Activated T-cell treated with anti-CD3 and anti-CD28 coated beads for 4 hours (primary cell): Measurements from ENCODE around the gene ATP11B.

ENCODE experiments used
- DNase-seq: peaks from one replicate; pipeline ENCODE4 v3.0.0-alpha.2; 2020

Gene ATP11B

DNA sequence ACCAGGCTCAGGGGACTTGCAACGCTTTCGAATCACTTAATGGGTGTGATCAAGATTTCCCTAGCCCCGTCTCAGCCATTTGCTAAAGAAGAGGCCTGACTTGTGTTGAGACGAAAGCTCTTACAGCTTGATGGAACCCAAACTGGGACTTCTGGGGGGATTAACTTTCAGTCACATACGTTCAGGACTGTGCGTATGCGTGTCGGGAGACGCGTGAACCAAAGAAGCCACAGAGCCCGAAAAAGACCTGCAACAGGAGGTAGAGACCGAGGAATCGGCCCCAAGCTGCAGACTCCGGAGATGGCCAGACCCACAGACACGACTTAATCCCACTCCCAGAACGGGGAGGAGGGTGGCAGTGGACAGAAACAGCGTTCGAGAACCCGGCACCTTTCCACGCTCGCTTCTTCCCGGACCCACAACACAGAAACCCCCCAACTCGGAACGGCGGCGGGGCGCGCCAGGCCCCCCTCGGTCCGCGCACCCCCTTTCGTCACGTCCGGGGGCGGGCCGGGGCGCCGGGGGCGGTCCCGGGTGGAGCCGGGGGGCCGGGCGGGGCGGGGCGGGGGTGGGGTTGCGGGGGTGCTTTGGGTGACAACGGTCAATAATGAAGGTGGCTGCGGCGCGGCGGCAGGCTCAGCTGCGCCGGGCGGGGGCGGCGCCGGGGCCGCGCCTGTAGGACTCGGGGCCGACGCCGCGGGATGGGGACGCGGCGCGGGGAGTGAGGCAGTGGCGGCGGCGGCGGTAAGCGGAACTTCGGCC, at the start of gene ATP11B:
TSS of gene ATP11B (plus strand) at position 604 of the 762 bp plus-strand sequence. CDS start 256 bp downstream, outside the sequence.
- peak; percentile 71 for DNase-seq

DNA sequence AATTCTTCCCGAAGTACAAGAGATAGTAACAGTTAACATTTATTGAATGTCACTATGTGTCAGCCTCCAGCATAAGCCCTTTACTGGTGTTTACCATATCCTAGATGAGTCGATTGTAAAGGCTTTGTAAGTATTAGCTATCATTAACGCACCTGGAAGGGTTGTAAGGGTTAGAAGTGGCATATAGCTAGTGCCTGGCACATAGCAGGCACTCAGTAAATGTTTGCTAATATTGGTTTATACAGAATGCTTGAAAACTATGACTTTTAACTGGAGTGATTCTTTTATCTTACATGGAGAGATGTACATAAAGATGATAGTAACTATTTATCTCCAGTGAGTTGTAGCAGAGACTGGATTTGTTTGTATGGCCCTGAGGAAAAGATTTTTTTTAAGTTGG, 46.3 kb upstream of the ATP11B start:
- no peak for DNase-seq

DNA sequence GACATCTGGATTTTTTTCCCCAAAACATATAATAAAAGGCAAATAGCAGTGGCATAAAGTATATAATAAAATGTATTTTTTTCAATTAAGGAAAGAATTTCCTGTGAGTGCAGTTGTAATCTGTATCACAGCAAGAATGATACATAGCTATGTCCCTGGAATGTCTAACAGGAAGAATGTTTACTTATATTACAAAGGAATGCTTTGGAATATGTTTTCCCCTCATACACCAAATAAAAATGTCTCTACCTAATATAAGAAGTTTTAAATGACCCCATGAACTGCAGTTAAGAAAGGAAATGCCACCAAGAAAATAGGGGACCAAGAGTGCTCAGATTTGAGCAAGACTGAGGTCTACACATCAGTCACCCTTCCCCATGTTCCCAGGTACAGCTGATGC, 38.0 kb upstream of the ATP11B start:
- no peak for DNase-seq

DNA sequence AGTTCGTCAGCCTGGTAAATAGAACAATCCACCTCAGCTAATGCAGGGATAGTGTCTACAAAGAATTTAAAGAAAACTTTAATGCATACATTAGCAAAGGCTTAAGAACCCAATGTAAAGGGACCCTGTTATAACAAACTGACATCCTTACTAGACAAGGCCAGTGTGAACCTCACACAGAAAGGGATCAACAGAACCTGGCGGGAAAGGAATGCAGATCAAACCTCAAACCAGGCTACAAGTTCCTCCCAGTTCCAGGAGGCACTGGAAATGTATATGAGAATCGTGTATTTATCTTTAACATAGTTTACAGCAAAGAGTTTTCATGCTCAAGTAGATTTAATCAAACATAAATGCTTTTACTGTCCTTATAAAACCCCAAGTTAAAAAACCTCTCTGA, 37.6 kb upstream of the ATP11B start:
- DNase-seq, result no peak

DNA sequence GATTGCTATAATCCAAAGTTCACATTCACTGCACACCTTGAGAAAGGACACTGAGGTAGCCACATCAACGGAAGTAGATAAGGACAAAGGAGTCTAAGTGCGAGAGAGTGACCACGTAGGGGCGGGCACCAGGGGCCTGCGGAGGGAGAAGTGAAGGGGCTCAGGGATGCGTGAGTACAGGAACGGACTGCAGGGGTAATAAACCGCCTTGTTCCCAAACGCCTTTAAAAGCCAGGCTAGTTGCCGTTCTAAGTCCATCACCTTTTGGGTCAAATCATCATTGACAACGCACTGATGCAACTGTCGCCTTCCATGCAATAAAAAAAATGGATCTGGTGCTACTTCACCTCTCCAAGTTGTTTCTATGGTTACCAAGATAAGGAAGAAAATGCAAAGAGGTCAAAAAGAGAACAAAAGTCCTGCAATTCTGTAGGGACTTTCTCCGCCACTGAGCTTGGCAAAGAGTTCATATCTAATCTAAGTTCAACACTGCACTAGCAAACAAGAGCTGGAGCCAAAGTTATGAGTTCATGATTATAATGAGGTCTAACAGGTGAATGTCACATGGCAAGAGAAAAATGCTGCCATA, 32.6 kb upstream of the ATP11B start:
- DNase-seq, result no peak

DNA sequence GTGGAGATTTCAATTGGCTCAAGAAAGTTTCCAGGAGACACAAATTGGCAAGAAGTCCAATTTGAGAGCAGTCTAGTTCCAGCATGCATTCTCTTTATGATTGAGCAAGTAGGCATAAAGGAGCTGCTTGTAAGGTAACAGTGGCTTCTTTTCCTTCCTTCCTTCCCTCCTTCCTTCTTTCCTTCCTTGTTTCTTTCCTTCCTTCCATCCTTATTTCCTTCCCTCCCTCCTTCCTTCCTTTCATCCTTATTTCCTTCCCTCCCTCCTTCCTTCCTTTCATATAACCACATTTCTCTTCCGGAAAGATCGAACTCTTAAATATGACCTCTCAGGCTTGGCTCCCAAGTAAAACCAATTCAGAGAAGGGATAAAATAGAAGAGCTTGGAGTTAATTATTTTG, 29.4 kb upstream of the ATP11B start:
- no peak for DNase-seq

DNA sequence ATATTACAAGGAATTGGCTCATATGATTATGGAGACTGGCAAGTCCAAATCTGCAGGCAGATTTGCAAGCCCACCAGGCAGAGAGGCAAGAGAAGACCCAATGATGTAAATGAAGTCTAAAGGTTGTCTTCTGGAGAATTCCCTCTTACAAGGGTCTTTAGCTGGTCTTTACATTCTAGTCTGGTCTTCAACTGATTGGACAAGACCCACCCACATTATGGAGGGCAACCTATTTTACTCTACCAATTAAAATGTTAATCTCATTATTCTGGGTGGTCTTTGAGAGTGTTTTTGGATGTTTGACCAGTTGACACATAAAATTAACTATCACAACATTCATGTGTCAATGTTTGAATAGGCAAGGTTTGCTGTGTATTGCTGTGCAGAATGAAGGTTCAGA, 28.0 kb upstream of the ATP11B start:
- no peak for DNase-seq

DNA sequence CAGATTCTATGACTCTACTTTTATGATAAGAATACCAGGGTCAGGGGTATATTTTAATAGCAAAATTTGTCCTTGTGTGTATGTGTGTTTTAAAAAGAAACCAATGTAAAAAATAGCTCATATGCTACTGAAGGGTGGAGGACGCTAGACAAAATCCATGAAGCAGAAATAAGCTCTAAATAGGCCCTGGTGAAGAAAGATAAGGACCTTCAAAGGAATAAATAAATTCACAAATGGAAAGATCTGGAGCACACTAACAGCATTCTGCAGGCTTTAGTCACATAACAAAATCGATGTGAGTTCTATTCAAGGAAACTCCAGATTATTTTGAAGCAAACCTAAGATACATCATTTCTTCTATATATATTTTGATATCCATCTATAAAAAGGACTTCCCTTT, 27.2 kb upstream of the ATP11B start:
- DNase-seq, result no peak

DNA sequence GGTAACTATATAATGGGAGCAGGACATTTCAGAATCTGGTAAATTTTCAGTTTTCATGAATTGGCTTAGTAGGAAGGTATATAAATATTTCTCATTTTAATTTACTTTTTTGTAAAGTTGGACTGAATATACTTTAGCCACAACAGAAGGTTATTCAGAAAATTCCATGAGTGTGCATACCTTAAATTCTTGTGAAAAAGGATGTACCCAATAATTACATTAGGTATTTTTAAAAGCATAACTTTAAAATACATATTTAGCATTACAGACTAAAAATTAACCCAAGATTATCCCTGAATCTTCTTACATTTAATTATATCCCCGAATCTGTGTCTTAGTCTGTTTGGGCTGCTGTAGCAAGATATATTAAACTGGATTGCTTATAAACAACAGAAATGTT, 24.9 kb upstream of the ATP11B start:
- no peak for DNase-seq

DNA sequence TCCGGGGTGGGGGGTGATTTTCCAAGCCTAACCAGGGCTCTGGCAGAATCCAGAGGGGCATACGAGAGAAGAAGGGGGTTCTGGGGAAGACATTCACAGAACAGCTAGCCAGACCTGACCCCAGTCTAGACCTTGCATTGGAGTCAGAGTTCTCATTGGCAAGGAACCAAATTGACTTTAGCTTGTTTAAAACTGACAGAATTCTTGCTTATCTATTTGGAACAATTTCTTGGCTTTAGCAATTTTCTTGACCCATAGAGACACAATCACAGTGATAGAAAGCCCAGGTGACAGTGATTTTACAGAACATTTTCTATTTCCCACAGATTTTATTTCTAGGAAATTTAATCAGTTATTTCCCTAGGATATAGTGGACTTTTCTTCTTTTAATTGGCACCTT, 23.6 kb upstream of the ATP11B start:
- no peak for DNase-seq

DNA sequence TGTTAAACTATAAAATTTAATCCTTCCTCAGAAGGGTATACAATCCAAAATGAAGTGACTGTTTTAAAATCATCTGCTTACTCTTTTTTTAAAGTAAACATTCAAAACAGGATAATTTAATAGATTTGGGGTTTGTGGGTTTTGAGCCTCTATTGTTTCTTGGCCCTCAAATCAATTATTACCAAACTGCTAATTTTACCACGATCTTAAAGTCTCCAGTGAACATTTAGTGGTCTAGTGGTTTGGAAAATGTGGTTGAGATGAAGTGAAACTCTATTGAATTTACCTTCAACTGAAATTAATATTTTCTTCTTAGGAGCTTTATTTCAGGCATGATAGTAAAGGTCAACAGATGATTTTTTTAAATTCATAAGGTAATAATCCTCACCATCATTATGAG, 11.2 kb upstream of the ATP11B start:
- DNase-seq, result no peak

DNA sequence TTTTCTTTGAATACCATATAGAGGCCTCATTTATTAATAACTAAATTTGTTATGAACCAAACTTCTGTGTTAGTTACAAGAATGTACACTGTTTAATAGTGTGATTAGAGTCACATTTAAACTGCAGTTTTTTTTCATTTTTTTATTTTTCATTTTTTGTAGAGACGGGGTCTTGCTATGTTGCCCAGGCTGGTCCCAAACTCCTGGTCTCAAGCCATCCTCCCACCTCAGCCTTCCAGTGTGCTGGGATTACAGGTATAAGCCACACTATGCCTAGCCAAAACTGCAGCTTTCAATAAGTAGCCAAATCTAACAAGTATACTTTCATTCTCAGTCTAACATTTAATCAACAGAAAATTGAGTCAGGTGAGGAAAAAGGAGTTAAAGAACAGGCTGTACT, 10.2 kb upstream of the ATP11B start:
- no peak for DNase-seq

DNA sequence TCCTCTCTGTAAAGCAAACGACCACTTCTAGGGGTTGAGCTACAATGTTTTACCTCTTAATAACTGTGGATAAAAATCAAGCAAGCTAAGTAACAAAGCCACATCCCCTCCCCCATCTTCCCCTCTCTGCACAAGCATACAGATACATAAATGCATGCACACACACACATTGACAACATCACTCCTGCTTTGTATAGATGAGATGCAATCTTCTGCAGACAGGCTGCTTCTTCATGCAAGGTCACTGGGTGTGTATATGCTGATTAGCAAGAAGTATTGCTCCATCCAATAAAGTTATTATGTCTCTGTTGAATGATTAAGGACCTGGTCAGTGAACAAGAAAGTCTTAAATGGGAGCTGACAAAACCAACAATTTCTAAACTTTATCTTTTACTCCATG, 8.8 kb upstream of the ATP11B start:
- no peak for DNase-seq

DNA sequence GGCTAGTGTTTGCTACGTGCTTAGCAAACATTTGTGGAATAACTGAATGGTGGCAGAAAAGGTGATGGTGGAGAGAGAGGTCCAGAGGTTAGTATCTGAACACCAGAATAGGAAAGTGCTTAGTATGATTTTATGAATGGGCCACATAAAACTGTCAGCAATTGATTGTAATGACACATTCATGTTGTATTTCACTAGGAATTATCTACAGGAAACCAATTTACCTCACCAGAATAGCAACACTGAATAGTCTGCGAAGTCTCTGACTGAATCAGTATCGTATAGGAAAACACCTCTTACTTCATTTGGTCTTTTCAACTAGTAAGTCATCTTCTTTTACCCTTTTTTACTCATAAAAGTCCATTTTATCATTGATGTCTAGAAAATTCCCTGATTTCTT, 8.2 kb upstream of the ATP11B start:
- DNase-seq, result no peak

DNA sequence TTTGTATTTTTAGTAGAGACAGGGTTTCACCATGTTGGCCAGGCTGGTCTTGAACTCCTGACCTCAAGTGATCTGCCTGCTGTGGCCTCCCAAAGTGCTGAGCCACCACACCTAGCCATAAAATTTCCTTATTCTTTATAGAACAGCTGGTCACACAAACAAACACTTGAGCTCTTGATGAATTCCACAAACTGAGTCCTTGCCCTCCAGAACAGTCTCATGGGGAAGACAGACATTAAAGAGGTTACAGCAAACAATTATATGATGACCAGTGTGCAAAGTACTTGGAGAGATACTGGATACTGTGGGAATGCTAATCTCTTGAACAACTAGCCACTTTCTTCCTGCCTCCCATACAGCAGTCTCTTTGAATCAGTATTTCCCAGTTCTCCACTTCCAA, 7.5 kb upstream of the ATP11B start:
- no peak for DNase-seq

DNA sequence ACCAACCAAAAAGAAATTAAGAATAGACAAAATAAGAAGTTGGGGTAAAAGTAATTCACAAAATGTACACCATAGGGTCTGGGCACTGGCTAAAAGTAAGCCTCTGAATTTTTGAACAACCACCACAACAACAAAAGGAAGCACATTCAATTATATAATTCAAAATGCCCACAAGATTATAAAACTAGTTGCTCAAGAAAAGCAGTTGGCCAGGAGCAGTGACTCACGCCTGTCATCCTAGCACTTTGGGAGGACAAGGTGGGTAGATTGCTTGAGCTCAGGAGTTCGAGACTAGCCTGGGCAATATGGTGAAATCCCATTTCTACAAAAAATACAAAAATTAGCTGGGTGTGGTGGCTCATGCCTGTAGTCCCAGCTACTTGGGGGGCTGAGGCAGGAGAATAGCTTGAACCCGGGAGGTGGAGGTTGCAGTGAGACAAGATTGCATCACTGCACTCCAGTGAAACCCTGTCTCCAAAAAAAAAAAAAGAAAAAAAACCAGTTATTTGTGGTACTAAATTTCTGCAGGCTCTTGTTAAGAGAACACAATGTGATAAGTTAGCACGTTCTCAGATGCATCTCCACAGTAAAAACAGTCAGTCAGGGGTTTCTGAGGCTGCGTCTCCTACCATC, 6.6 kb upstream of the ATP11B start:
- no peak for DNase-seq

DNA sequence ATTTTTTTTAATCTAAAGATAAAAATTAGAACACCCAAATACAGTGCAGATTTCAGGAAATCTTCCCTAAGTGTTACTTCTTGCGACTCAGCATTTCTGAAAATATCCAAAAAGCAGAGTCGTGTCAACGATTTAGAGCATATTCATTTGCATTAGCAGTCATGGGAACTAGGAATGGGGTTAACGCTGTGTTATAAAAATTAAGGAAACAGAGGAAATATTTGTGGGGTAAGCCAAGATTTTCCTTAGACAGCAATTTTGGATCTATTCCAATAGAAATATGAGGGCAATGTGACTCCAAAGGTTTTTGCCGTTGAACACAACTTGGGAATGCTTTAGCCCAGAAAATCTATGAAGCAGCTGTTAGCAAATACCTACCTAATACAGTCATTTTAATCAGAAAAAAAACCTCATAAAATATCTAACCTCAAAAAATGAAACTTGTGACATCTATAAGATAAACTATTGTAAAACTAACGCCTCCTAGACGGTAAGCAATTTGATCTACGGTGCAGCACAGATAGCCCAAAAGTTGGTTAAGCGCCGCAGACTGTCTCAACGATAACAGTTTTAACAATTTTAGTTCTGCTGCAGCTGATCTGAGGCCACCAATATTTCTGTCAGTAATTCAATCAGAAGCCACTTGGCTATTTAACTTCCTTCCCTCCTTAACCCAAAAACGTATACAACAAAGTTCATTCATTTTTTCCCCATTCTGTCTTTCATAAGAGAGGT, 5.8 kb upstream of the ATP11B start:
- DNase-seq, result no peak

DNA sequence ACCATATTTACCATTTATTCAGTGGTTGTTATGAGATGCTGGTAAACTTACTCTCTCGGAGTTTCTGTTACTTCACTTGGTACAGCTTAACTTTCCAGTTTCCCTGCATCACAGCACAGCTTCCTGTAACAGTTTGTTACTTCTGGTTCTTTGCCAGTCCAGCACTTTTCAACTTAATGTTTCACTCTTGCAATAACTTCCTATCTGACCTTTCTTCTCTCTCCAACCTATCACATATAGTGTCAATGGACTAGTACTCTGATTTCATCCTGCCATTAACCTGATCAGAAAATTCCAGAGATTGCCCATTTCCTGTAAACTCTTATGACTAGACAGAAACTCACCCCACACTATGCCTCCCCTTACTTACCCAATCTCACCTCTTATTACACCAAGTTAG, 3.9 kb upstream of the ATP11B start:
- DNase-seq, result no peak

DNA sequence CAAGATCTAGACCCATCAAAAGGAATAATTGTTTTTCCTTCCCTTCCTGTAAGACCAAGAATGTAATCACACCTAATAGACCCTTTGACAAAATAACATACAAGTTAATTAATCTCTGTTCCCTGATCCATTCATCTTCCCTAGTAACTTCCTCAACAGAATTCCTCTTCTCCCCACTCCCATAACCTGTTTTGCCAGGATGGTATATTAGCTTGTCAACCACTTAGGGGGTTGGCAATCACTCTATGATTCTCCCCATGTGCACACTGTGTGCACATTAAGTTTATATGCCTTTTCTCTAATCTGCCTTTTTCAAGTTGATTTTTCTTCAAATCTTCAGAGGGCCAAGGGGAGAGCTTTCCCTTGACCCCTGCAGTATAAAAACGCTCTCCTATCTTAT, 2.7 kb upstream of the ATP11B start:
- no peak for DNase-seq

DNA sequence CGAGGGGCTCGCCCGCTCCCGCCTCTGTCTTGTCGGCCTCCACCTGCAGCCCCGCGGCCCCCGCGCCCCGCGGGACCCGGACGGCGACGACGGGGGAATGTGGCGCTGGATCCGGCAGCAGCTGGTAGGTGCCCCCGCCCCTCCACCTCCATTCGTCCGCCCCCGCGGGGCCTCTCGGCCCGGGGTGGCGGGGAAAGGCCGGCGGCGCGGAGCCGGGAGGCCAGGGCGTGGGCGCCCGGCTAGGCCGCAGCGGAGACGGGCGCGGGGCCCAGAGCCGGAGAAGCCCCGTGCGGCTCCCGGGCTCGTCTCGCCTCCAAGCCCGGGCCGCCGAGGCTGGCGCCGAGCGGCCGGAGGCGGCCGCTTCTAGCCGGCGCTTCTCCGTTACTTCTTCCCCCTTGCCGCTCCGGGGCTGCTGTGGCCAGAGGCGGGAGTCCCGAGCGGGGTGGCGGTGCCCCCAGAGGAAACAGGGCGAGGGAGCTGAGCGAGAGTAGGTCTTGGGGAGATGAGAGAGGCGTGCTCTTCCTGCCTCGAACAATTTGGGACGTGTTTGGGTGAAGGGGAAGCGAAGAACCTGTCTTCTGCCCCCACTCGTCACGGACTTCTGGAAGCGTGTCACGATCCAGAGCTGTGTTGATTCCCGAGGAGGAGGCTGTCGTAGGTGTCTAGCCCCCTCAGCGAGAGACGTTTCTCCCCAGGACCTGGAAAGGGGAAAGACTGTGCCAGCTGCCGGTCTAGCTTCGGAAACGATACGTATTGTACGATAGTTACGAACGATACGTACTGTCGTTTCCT, 555 bp downstream of the ATP11B start:
- peak; percentile 24 for DNase-seq

DNA sequence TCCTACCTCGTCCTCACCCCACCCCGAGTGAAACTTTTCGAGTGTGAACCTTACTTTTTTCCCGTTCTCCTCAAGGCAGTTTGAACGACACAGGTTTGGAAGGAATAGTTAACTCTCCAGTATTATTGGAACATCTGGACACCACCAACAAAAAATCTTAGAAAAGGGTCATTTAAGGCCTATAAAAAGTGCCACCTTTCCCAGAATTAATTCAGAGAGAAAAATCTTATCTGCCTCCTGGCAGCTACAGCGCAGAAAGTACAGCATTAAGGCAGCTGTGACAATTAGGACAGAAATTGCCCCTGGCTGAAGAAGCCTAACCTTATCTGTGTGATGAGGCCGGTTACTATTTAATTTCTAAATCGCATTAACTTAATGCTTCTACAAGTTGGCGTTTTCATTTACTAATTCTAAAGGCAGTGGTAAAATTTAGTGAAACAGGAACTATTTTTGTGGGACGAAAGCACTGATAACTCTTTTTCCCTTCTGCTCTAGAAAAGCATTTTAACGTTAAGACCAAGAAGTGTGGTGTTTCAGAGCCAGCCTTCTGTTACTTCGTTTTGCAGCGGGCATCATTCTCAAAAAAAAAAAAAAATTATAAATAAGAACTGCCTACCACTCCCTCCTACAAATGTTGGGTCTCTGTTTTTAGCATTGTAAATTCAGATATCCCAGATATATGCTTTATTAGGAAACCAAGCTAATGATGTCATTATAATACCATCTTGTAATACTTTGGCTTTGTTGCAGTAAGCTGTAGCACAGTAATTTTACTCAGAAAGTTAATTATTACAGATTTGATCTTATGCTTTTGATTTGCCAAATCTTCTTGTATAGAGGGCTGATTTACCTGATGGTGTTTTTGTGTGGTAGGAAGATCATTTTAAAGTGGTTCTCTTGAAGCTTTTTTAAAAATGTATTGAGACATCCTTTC, 1.4 kb downstream of the ATP11B start:
- DNase-seq, result no peak

DNA sequence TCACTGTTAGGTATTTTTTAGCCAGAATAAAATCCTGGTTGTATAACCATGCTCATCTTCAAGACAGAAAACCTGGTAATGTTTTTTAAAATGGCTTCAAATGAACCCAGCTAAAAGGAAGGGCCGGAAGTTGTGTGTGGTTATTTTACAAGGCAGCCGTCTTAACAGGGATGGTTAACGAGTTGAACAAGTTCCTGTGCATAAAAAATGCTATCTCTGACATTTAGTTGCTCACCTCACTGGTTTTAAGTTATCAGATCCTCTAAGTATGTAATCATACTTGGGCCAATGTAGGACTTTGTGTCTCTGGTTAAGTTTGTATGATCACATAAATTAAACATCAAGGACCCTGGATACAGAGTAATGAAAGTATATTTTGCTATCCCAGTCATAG, 2.1 kb downstream of the ATP11B start:
- peak; percentile 24 for DNase-seq
